Keratinocyte (primary cell): ENCODE data around the gene CCDC92.

ENCODE experiments used
- EZH2 ChIP-seq: IDR thresholded peaks from one replicate; pipeline ENCODE4 v1.6.1; 2012; ENCODE audit warnings: inconsistent platforms, mild to moderate bottlenecking, low read length, moderate library complexity
- TF ChIP-seq, protein P1 (sequence below), 3 experiments: IDR thresholded peaks in 1 of 3; conservative IDR thresholded peaks in 1 of 3; optimal IDR thresholded peaks in 1 of 3; 2 replicates in 2 of 3; 3 replicates in 1 of 3; pipeline versions ENCODE3 to v1.5.1; 2011; ENCODE audit warnings: low read length in 3 of 3, mild to moderate bottlenecking in 3 of 3, moderate library complexity in 2 of 3, control low read depth in 1 of 3, inconsistent platforms in 1 of 3; ENCODE audit not compliant: insufficient read depth in 2 of 3; ENCODE audit errors: extremely low read depth in 1 of 3

GRCh38 chr12:123976227-123976826 is 3.7 kb upstream of the CCDC92 start:
- TF ChIP-seq, protein P1, sequence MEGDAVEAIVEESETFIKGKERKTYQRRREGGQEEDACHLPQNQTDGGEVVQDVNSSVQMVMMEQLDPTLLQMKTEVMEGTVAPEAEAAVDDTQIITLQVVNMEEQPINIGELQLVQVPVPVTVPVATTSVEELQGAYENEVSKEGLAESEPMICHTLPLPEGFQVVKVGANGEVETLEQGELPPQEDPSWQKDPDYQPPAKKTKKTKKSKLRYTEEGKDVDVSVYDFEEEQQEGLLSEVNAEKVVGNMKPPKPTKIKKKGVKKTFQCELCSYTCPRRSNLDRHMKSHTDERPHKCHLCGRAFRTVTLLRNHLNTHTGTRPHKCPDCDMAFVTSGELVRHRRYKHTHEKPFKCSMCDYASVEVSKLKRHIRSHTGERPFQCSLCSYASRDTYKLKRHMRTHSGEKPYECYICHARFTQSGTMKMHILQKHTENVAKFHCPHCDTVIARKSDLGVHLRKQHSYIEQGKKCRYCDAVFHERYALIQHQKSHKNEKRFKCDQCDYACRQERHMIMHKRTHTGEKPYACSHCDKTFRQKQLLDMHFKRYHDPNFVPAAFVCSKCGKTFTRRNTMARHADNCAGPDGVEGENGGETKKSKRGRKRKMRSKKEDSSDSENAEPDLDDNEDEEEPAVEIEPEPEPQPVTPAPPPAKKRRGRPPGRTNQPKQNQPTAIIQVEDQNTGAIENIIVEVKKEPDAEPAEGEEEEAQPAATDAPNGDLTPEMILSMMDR (optimal IDR thresholded peaks at IDR 0.05 in 1 of 3, IDR thresholded peaks at IDR 0.05 in 1 of 3, conservative IDR thresholded peaks at IDR 0.05 in 1 of 3; ENCODE audit: extremely low read depth in 1 of 3, insufficient read depth in 2 of 3, low read length in 3 of 3) = no peak
- TF ChIP-seq EZH2 = no peak
